ENCODE data around the gene AP1G1.
"Not testable (repeated sequence)": the region's sequence is repeated elsewhere in the genome, so short reads cannot be mapped to it uniquely, and the experiment has no call there.

Gene AP1G1

DNA sequence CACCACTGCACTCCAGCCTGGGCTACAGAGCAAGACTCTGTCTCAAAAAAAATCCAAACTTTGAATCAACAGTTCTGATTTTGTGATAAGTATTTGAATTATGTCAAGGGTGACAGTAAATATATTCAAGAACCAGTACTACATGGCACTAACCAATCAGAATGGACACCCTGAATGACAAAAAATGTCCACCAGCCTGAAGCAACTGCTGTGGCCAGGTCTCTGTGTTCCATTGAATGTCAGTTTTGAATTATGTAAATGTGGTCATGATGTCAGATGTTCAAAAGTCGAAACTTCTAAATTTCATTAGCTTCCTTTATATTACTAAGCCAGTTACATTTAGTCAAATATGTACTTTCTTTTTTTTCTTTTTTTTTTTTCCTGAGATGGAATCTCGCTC lies 21.7 kb upstream of the AP1G1 start:
- no peaks in the 10 kb centered on the region for H3K36me3 ChIP-seq
- H3K9me3 ChIP-seq (ENCODE audit: severe bottlenecking), result no peaks in the 10 kb centered on the region
- no peak for DNase-seq
- H3K27ac ChIP-seq, result no peak overlapping the region
- TF ChIP-seq, protein P1, sequence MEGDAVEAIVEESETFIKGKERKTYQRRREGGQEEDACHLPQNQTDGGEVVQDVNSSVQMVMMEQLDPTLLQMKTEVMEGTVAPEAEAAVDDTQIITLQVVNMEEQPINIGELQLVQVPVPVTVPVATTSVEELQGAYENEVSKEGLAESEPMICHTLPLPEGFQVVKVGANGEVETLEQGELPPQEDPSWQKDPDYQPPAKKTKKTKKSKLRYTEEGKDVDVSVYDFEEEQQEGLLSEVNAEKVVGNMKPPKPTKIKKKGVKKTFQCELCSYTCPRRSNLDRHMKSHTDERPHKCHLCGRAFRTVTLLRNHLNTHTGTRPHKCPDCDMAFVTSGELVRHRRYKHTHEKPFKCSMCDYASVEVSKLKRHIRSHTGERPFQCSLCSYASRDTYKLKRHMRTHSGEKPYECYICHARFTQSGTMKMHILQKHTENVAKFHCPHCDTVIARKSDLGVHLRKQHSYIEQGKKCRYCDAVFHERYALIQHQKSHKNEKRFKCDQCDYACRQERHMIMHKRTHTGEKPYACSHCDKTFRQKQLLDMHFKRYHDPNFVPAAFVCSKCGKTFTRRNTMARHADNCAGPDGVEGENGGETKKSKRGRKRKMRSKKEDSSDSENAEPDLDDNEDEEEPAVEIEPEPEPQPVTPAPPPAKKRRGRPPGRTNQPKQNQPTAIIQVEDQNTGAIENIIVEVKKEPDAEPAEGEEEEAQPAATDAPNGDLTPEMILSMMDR (IDR thresholded peaks at IDR 0.05; ENCODE audit: low read depth, low read length), result no peak
- H3K4me3 ChIP-seq (ENCODE audit: low read depth, low read length), result no peak overlapping the region
- no peaks in the 10 kb centered on the region for H3K27me3 ChIP-seq (ENCODE audit: insufficient read depth, low read depth, severe bottlenecking)

DNA sequence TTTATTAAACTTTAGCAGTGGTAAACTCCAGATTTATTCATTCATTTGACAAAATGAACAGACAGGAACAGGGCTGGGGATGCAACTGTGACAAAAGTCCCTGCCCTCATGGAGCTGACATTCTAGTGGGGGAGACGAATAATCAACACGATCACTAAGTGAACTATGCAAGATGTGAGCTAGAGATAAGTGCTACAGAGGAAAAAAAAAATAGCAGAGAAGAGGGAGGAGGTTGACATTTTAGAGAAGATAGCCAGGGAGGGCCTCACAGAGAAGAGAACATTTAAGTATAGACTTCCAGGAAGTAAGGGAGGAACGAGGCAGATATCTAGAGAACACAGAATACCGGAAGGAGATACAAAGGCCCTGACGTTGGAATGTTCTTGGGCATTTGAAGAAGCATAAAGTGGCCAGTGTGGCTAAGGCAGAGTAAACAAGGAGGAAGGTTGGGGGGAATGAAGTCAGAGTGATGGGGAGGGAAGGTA lies 17.9 kb upstream of the AP1G1 start:
- H3K9me3 ChIP-seq (ENCODE audit: severe bottlenecking), result no peaks in the 10 kb centered on the region
- no peak for DNase-seq

DNA sequence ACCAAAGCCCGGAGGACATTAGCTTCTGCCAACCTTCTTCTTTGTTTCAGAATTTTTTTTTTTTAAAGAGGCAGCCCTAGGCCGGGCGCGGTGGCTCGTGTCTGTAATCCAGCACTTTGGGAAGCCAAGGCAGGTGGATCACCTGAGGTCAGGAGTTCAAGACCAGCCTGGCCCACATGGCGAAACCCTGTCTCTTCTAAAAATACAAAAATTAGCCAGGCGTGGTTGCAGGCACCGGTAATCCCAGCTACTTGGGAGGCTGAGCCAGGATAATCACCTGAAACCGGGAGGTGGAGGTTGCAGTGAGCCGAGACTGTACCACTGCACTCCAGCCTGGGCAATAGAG lies 8.5 kb upstream of the AP1G1 start:
- H3K9me3 ChIP-seq (ENCODE audit: severe bottlenecking); H3K4me3 ChIP-seq (ENCODE audit: low read depth, low read length); H3K27ac ChIP-seq; DNase-seq; H3K36me3 ChIP-seq; H3K27me3 ChIP-seq (ENCODE audit: insufficient read depth, low read depth, severe bottlenecking): not testable (repeated sequence)

More for the DNA sequence above, 17.9 kb upstream of the AP1G1 start:
- Histone ChIP-seq H3K4me3 (ENCODE audit: low read depth, low read length) (no peak overlapping the region), H3K36me3 (no peaks in the 10 kb centered on the region), H3K27me3 (ENCODE audit: insufficient read depth, low read depth, severe bottlenecking) (no peaks in the 10 kb centered on the region), H3K27ac (no peak overlapping the region)
- TF ChIP-seq, protein P1 (IDR thresholded peaks at IDR 0.05; ENCODE audit: low read depth, low read length), result no peak

DNA sequence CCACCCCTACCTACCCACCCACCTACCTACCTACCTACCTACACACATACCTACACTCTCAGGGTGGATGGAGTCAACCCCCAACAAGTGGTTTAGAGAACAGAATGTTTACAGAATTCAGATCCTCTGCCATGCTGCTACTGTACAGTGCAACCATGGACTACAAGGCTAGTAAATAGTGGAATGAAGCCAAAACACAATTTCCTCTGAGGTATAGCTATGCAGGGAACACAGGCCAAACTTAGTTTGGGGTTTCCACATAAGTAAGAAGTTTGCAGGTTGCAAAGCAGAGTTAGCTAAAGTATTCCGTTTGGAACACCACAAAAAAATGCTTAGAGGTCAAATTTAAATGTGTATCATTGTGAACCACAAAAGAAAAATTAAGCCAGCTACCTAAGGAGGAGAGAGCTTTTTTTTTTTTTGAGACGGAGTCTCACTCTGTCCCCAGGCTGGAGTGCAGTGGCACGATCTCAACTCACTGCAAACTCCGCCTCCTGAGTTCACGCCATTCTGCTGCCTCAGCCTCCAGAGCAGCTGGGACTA lies 2.7 kb upstream of the AP1G1 start:
- H3K4me3 ChIP-seq (ENCODE audit: low read depth, low read length), result no peak overlapping the region
- DNase-seq, result no peak
- TF ChIP-seq, protein P1 (IDR thresholded peaks at IDR 0.05; ENCODE audit: low read depth, low read length), result no peak
- H3K27me3 ChIP-seq (ENCODE audit: insufficient read depth, low read depth, severe bottlenecking), result no peaks in the 10 kb centered on the region
- H3K27ac ChIP-seq, result no peak overlapping the region
- peaks cover 5% of the 10 kb centered on the region for H3K36me3 ChIP-seq
- H3K9me3 ChIP-seq (ENCODE audit: severe bottlenecking), result no peaks in the 10 kb centered on the region

DNA sequence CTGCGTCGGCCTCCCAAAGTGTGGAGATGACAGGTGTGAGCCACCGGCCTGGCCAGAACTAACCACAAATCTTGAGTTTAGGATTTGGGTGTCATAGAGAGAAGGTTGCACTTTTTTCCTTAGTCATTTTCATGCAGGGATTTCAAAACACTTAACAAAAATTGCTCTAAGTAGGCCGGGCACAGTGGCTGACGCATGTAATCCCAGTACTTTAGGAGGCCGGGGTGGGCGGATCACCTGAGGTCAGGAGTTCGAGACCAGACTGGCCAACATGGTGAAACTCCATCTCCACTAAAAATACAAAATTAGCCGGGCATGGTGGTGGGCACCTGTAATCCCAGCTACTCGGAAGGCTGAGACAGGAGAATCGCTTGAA lies 1.5 kb upstream of the AP1G1 start:
- H3K27me3 ChIP-seq (ENCODE audit: insufficient read depth, low read depth, severe bottlenecking); DNase-seq; H3K4me3 ChIP-seq (ENCODE audit: low read depth, low read length); H3K36me3 ChIP-seq; H3K9me3 ChIP-seq (ENCODE audit: severe bottlenecking); H3K27ac ChIP-seq: not testable (repeated sequence)

DNA sequence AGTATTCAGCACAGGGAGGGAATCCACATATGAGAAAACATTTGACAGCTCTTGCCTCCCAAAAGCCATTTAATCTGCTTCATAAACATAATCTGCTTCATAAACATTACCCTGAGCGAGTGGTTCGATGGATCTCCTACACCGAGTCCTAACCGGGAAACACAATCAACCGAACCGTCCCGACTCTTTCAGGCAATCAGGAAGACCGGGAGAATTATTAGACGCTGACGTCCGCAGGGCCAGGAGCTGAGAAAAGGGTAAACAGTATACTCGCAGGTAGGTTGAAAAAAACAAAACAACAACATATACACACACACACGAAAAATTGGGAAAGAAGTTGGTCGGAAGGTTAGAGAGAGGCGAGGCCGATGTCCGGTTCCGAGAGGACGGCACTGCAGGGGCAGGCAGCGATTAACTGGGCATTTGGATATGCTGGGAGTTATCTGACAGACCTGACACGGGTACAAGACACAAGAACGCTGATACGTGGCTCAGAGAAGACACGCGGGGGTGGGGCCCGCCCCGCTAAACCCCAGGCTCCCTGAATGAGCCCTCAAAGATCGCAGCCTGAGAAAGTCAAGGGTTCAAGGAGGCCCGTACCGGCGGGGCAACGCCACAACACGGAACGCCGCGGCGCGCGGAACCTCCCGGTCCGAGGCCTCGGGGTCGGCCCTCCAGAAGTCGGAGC lies 585 bp downstream of the AP1G1 start:
- TF ChIP-seq, protein P1 (IDR thresholded peaks at IDR 0.05; ENCODE audit: low read depth, low read length), result no peak
- peak overlapping the region; percentile 99 for H3K27ac ChIP-seq
- H3K27me3 ChIP-seq (ENCODE audit: insufficient read depth, low read depth, severe bottlenecking), result no peaks in the 10 kb centered on the region
- H3K36me3 ChIP-seq, result peaks cover 13% of the 10 kb centered on the region
- peak; percentile 44 for DNase-seq
- peak overlapping the region; percentile 94 for H3K4me3 ChIP-seq (ENCODE audit: low read depth, low read length)
- no peaks in the 10 kb centered on the region for H3K9me3 ChIP-seq (ENCODE audit: severe bottlenecking)

DNA sequence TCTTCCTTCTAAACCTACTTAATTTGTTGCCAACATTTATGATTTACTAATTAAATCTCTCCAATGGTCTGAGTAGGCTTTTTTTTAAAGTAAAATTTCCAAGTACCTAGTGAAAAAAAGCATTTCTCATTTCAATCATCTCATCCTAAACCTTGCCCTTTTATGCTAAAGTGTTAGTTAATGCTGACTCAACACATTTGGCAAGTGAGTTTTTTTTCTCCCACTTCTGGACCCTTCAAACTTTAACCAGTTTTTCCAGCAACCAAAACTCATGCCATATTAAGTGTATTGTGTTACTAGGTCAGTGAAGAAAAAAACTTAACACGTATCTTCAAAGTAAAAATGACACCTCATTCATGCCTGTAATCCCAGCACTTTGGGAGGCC lies 5.3 kb downstream of the AP1G1 start:
- H3K27me3 ChIP-seq (ENCODE audit: insufficient read depth, low read depth, severe bottlenecking), result no peaks in the 10 kb centered on the region
- H3K36me3 ChIP-seq, result peaks cover 13% of the 10 kb centered on the region
- TF ChIP-seq, protein P1 (IDR thresholded peaks at IDR 0.05; ENCODE audit: low read depth, low read length), result no peak
- no peak overlapping the region for H3K27ac ChIP-seq
- no peaks in the 10 kb centered on the region for H3K9me3 ChIP-seq (ENCODE audit: severe bottlenecking)
- H3K4me3 ChIP-seq (ENCODE audit: low read depth, low read length), result no peak overlapping the region
- no peak for DNase-seq

All from WERI-Rb-1 (cell line).